GM21360 (cell line): ENCODE measurements around the gene FYB2.

Experiments
- ATAC-seq: cut with Tn5 transposase; IDR thresholded peaks from one replicate; pipeline ENCODE4 v1.9.1; 2021; ENCODE audit warnings: mild to moderate bottlenecking, moderate library complexity; ENCODE audit not compliant: unreplicated experiment

Gene FYB2, protein sequence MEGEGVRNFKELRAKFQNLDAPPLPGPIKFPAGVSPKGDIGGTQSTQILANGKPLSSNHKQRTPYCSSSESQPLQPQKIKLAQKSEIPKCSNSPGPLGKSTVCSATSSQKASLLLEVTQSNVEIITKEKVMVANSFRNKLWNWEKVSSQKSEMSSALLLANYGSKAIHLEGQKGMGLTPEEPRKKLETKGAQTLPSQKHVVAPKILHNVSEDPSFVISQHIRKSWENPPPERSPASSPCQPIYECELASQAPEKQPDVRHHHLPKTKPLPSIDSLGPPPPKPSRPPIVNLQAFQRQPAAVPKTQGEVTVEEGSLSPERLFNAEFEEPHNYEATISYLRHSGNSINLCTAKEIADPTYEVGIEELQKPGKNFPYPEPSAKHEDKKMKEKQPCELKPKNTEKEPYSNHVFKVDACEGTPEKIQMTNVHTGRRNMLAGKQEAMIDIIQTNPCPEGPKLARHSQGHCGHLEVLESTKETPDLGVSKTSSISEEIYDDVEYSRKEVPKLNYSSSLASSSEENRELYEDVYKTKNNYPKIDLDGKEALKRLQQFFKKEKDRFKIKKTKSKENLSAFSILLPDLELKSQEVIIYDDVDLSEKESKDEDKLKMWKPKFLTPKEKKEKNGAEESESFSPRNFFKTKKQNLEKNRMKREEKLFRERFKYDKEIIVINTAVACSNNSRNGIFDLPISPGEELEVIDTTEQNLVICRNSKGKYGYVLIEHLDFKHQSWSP

DNA sequence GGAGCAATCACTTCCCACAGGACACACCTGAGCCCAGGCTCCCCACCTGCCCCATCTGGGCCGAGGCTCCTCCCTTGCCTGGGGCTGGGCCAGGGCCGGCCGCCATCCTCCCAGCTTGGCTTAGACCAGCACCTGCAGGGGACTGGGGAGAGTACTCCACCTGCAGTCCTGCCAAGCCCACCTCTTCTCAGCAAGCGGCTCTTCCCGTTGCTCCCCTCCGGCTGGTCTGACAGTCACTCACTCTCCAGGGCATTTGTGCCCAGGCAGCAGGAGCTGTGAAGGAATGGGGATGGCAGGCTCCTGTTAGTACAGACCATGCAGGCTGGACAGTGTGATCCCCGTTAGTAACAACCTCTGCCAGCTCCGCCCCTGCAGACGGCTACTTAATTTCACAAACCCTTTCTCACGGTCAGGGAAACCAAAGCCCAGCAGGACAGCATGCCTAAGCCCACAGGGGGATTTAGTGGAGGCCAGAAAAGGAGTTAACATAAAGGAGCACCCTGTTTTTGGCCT is at the start of gene FYB2:
FYB2 (minus strand) TSS at position 18 of the 513 bp plus-strand sequence. CDS start 114 bp downstream, outside the sequence.
- no peak for ATAC-seq

DNA sequence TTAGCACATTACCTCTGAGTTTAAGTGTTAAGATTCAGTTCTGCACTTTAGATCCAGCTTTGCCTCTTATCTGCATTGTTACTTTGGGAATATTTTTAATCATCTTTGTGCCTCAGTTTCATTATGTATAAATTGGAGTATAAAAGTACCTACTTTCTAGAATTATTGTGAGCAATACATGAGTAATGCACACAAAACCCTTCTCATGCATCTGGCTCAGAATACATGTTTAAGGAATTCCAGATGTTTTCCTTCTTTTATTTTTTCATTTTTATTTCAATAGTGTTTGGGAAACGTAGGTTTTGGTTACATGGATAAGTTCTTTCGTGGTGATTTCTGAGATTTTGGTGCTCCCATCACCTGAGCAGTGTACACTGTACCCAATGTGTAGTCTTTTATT is 49.6 kb upstream of the FYB2 start:
- no peak for ATAC-seq

DNA sequence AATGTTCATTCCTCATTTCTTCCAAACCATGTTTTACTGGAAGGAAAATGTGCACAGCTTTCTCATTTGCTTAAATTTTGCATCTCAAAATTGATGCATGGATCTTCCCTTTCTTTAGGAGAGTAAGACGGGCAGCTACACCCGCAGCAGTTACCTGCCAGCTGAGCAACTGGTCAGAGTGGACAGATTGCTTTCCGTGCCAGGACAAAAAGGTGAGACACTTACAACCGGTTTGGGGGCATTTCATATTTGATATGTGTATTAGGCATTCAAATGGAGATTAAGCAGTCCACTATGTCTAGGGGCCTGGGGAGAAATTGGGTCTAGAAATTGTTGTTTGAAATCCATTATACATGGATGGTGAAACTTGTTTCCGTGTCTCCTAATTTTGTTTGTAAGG is 48.3 kb upstream of the FYB2 start:
- no peak for ATAC-seq

DNA sequence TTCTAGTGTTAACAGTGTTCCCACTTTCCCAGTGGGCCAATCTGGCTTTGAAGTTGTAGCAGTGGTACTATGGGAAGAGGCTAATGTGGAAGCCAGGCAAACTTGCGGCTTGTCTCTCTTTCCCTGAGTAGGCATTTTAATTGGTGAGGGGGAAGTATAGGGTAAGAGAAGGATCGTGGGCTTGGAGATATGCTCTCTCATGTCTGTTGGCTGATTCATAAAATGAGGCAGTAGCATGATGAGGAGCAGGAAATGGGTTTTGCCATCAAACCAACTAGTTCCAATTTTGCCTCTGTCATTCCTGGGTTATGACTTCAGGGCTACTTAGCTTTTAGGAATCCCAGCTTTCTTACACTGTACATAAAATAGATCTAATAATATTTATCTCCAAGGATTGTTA is 47.5 kb upstream of the FYB2 start:
- no peak for ATAC-seq

DNA sequence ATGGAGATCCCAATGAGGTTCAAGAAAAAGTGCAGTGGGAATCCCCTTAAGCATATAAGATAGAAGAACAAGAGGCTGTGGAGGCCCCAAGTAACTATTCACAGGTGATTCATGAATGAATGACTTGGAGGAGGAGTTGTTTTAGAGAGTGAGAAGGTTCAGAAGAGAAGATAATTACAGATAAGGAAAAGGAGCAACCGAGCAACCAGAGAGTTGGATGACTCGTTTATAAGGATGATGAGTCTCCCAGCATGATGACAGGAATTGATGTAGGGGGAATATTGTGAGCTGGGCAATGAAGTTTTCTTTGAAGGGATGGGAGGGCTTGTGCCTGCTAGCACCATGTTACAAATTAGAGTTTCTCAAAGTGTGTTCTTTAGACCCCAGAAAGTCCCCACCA is 45.2 kb upstream of the FYB2 start:
- no peak for ATAC-seq

DNA sequence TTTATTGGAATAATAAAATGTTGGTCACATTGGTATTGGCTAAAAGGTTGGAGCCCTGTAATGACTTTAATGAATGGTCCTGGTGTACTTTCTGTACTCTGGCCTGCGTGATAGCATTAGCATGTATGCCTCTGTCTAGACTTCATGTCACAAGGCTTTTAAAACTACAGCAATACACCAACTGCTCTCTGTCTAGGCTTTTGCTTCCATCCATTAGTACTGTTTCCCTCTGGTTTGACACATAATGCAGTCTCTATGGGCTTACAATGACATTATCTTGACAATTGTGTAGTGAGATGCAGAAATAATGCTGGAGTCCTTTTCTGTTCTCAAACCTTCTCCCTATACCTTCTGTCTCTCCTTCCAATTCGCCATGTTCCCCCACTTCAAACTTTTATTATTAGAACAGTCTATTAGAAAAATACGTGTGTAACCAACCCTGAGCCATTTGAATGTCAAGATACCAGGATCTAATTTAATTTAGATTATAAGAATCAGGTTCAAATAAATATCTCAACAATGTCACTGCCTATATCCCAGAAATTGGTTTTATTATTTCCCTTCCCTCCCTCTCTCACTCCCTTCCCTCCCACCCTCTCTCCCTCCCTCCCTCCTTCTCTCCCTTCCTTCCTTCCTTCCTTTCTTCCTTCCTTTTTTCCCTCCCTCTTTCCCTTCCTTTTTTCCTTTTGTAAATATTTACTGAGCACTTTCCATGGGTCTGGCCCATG is 44.2 kb upstream of the FYB2 start:
- no peak for ATAC-seq

DNA sequence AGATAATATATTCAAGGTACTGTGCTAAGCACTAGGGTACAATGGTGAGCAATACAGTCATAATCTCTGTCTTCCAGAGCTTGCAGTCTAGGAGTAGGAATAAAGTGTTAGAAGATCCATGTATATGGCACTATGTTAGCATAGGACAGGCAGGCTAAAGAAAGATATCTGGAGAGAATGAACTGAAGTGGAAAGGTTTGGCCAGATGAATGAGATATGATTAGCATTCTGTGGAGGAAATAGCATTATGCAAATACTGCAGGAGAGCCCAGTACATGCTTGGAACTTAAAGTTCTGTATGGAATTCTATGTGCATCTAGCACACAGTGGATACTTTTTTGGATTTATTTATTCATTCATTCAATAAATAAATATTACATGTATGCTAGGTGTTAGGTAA is 40.1 kb upstream of the FYB2 start:
- no peak for ATAC-seq

DNA sequence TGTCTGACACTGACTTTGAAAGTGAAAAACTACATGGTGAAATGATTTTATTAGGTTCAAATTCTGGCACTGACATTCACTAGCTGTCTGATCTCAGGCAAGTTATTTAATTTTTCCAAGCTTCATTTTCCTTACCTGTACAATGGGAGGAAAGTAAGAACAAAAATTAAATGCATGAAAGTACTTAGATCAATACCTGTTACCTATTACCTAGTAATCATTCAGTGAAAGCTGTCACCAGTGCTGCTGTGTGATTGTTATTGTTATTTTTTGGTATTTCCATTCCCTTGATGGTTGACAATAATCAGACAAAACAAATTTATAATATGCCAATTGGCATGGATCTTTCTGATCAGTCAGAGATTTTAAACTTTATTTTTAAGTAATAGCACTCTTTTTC is 37.0 kb upstream of the FYB2 start:
- no peak for ATAC-seq

DNA sequence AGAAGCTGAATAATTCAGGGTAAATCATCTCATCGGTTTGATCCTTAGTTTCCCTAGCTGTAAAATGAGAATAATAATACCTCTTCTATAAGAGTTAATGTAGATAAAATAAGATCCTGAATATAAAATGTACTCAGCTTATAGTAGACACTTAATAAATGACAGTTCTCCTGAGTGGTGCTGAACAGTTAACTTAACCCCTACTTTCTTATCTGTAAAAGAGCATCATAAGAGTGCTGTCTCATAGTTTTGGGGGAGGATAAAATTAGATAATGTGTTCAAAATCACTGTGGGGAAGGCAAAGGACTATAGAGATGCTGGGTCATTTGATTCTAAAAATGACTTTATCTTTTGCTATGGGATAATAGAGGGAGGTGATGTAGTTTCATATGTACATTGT is 36.0 kb upstream of the FYB2 start:
- no peak for ATAC-seq

DNA sequence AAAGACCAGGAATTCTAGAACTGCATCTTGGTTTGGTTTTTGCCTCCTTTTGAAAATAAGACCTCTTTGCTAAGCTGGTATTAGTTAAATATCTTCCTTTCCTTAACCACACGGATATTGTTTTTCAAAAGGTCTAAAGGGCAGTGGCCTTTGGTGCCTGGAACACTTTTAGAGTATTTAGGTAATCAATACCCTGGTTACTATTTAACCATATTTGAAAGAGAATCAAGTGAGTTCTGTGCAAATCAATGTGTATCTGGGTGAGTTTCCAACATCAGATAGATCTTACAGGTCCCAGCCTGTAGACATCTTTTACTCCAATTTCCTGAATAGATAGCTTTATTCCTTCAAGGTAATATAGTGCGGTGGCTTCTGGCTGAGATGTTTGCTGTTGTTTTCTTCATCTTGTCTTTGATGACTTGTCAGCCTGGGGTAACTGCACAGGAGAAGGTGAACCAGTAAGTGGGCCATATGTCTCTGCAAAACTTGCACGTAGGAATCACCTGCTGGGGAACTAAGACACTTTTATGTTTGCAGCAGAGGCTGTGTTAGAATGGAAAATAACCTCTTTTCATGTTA is 35.4 kb upstream of the FYB2 start, which contains the start of gene C8A:
C8A (plus strand) TSS at position 277 of the 579 bp plus-strand sequence; CDS start at position 382, 105 bp downstream.
- no peak for ATAC-seq

DNA sequence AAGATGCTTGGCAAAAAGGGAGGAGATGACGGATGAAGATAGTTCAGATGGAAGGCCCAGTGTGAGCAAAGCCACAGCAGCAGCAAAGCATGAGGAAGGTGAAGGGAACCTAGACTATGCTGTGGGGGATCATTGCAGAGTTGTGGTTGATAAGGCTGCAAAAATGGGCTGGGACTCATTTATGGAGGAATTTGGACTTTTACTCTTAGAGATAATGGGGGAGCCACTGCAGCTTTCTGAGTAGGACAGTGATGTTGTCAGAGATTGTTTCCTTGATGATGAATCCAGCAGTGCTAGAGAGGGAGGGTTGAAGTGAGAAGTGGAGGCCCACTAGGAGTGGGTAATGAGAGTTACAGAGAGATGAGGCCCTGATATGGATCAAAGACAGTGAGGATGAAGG is 33.3 kb upstream of the FYB2 start:
- no peak for ATAC-seq

DNA sequence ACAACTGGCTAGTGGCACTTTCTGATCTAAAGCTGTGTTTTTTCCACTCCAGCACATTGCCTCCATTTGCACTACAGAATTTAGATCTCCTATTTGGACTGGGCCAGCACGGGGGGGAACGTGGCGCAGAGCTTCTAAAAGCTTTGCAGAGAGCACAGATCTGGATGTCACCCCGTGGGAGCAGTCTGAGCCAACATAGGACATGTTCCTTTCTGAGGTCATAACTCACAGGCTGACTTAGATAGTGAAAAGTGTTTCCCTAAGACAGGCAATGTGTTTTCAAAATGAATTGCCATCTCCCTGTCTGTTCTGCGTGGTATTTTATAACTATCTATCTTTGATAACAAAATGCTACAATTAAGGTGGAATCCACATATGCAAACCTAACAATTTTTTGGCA is 31.7 kb upstream of the FYB2 start:
- ATAC-seq, result no peak

DNA sequence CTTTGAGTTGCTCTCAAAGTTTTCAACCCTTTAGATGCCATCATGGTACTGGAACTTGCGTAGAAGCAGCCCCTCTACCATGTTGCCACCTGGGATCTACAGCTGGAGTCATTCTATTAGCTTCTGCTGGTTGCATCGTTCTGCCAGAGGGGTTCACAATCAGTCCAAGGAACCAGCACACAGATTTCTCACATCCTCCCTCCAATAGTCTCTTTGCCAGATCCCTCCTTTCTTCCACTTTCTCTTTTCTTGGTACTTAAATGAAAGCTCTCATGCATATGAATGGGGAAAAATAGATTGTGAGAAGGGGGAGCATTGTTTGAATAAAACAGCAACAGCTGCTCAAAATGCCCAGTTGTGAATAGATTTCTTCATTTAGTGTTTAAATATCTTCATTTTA is 31.2 kb upstream of the FYB2 start:
- no peak for ATAC-seq

DNA sequence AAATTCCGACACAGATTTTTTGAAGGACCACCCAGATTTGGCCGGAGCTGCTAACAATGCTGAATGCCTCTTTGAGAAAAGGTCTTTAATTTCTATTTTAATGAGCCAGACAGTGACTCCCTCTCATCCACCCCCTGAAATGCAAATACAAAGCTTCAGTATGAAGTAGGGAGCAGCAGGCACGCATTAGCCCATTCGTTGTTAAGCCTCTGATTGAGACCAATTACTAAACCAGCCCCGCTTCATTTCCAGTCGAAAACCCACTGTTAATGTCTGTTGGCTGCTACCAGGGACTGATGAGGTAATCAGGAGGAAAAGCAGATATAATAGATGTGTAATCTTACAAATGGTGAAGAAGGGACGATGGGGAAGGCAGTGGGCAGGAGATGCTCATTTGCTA is 30.5 kb upstream of the FYB2 start:
- ATAC-seq, result no peak

DNA sequence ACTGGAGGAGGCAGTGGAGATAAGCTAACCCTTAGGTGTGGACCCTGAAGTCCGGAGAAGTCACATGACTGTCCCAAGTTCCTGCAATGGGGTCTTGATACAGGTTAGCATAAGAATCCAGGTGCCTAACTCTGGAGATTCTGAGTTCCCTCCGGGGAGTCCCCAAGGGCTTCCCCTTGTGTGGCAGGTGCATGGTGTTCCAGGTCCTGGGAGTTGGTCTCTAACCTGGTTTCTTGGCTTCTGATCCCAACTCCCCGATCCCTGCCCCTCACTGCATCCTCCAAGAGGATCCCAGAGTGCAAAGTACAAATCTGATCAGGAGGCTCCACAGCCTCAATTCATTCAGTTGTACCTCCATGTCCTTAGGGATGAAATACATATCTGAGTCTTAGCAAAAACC is 26.1 kb upstream of the FYB2 start:
- no peak for ATAC-seq

DNA sequence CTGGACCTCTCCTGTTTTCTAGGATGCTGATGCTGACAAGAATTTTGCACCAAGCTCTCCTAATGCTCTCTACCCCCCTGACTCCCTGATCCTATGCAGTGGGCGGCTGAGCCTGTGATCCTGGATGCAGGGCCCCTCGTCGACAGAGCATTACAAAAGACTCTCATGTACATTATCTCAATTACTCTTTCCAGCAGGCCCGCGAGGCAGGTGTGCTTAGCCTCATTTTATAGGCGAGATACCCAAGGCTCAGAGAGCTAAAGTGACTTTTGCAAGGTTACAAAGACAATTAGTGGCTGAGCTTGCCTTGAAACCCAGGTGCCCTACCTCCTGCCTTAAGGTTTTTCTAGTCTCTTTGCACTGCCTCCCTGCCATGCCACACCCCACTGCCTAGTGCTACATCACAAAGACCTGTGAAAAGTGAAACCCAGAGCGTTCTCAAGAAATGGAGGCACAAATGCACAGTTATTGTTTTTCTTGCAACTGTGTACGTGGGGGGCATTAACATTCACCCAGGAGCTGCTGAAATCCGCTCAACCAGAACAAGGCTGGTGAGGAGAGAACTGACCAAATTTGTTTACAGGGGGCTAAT is 25.4 kb upstream of the FYB2 start:
- ATAC-seq, result no peak

DNA sequence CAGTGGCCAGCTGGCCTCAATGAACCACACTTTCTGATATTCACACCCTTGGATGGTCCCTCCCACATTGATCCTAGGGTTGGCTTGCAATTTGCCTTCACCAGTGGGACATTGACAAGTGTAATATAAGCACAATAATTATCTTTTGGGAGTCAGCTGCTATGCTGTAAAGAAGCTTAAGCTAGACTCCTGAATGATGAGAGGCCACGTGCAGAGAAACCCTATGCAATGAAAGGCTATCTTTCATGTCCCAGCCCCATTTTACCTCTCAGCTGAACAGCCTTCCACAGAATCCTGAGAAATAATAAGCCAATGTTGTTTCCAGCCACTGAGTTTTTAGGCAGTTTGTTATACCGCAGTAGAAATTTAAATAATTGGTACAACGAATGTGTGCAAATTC is 24.3 kb upstream of the FYB2 start:
- ATAC-seq, result no peak

DNA sequence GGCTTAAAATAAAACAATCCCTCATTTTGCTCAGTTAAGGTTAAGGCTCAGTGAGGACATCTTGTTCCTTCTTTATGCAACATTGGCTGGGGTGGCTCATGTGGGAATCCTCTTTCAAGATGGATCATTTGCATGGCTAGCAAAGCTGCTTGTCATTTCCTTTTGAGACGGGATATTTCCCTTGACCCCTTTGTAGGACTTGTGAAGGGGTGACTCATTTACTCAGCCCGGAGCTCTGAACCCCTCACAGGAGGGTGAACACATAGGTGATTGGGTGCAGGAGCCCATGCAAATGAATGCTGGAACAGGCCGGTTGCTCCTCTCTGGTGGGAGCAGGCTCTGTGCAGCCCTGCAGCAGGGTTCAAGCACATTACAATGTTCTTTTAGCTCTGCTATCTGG is 19.6 kb upstream of the FYB2 start:
- no peak for ATAC-seq

DNA sequence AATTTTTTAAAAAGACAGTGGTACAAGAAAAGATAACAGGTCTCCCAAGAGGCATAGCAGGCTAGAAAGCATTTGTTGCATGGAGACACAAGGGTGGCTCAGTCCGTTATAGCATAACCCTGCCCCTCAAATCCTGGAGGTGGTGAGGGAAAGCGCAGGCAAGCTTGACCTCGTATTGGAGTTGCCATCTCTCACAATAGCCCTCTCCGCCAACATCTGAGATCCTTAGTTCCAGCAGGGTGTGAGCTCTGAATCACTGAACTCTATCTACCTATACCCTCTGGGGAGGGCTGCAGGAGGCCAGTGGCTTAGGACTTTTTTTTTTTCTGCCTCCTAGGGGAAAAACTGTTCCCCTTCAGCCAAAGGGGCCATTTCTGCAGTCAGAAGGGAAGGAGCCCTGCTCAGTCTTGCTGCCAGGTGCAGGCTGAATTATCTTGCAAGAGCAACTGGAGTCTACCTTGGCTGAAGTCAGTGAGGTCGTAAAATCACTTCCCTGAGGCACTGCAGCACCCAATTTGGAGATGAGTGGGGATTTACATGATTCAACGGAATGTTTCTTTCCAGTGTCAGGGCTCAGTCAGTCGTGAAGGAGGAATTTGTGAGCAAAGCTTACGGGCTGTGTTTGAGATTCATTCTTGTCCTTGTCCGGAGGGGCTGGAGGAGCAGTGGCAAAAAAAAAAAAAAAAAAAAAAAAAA is 18.2 kb upstream of the FYB2 start:
- no peak for ATAC-seq

DNA sequence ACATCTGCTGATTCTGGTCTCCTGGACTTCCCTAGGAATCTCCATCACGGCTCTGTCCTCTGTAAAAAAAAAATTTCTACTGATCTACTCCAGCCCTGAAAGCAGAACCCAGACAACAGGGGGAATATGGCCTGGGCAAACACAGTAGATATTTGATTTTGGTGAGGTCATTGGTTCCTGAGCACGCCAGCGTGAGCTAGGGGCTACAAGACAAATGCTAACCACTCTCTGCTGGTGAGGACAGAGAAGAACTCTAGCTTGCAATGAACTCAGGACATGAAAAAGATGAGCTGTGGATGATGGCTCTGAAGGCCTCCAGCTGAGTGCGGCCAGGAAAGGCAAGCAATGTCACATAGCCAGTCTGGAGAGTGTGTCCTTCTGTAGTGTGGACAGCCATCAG is 17.2 kb upstream of the FYB2 start:
- ATAC-seq, result no peak
